Kidney (tissue), 14 donors: ENCODE measurements around the gene MYL5. TPM values are rescaled to one million over a fixed set of nuclear protein-coding genes. Genes with fewer than 3 reads are reported as not detected.
A peak's percentile ranks its signal among the peaks of the same experiment; 100 is the strongest.

ENCODE experiments used
- DNase-seq, 5 donors: peaks; one replicate each; pipeline ENCODE4 v3.0.0-alpha.2; 2013 to 2020
- FAIRE-seq: peaks from 2 replicates; lab custom pipeline; 2012; peaks lifted over from hg19 to GRCh38; lab: Jason Lieb, UNC
- H3K27ac ChIP-seq, 2 donors: one replicate each; pipeline ENCODE4 v1.7.0; 2013; ENCODE audit warnings: low read depth in 2 of 2, low read length in 2 of 2, inconsistent platforms in 1 of 2
- H3K27me3 ChIP-seq: one replicate; pipeline ENCODE4 v1.7.1; 2013; ENCODE audit warnings: low read length, inconsistent platforms; ENCODE audit not compliant: control insufficient read depth, insufficient read depth
- H3K36me3 ChIP-seq, 3 donors: one replicate each; pipeline versions ENCODE4 v1.7.0 to v1.7.1; 2013; ENCODE audit warnings: low read length in 3 of 3, control low read depth in 1 of 3, inconsistent platforms in 1 of 3; ENCODE audit not compliant: insufficient read depth in 3 of 3, control insufficient read depth in 2 of 3
- H3K4me1 ChIP-seq, 3 donors: one replicate each; pipeline versions ENCODE4 v1.7.0 to v1.7.1; 2013; ENCODE audit warnings: low read length in 3 of 3, inconsistent platforms in 1 of 3, low read depth in 1 of 3; ENCODE audit not compliant: control insufficient read depth in 2 of 3, insufficient read depth in 2 of 3
- H3K4me3 ChIP-seq, 3 donors: one replicate each; pipeline versions ENCODE4 v1.7.0 to v1.8.1; 2013; ENCODE audit warnings: low read length in 3 of 3, control low read depth in 1 of 3, inconsistent platforms in 1 of 3
- H3K9ac ChIP-seq, 3 donors: one replicate each; pipeline versions ENCODE4 v1.7.0 to v1.7.1; 2013; ENCODE audit warnings: low read length in 3 of 3, control low read depth in 1 of 3, inconsistent platforms in 1 of 3
- H3K9me3 ChIP-seq, 3 donors: one replicate each; pipeline versions ENCODE4 v1.7.0 to v1.7.1; 2013; ENCODE audit warnings: low read length in 3 of 3, control low read depth in 1 of 3, inconsistent platforms in 1 of 3; ENCODE audit not compliant: control insufficient read depth in 2 of 3, insufficient read depth in 1 of 3
- CTCF ChIP-seq: IDR thresholded peaks from 3 replicates; pipeline ENCODE4 v1.5.1; 2012; ENCODE audit warnings: mild to moderate bottlenecking, moderate library complexity, borderline replicate concordance; ENCODE audit not compliant: insufficient read depth; ENCODE audit errors: extremely low read depth
- intact Hi-C: fragments of 100-400 bp; cut with DNase I; formaldehyde crosslinking; loops from one replicate; pipeline ENCODE4 v1.11.1; 2022
- polyA plus RNA-seq: library from polyadenylated mRNA; stranded (reverse); fragments of 350-450 nt; fragmentation: Illumina TruSeq; extraction: RNeasy Lipid Tissue Mini Kit (QIAGEN cat#74804); gene quantifications from one replicate; pipeline ENCODE4 v1.2.3, GENCODE V29; 2014; ENCODE audit warnings: low read depth, low replicate concordance; ENCODE audit not compliant: insufficient read depth
- total RNA-seq: library from RNA; stranded (reverse); fragmentation: NEBNext Ultra II Directional; extraction: Animal tissue kit (Norgen Biotek cat#: 25700); gene quantifications from one replicate; pipeline ENCODE4 v1.2.1, GENCODE V29; 2021
- donor health status: control.
- donor health status: control.
- donor health status: control.
- donor health status: control.
- donor health status: control.
- donor health status: DM: yes; HTN: yes; CAD: no.
- donor health status: Normal renal cell carcinoma (clear cell type).

MYL5 gene
- total and polyA plus RNA-seq, 2 donors from 2014 or later: 17.9 to 29.6 TPM

- H3K4me3 ChIP-seq: no peak overlapping the region
- FAIRE-seq (no peak), DNase-seq (peak in 2 of 5 donors; percentile 37 to 63)
- intact Hi-C loops: no loop called here
- peaks cover 0 to 4% (median 2%) of the 10 kb centered on the region in 3 donors for H3K9me3 ChIP-seq
- H3K27me3 ChIP-seq: no peaks in the 10 kb centered on the region
- no peak overlapping the region for H3K27ac ChIP-seq
- peaks cover 0 to 4% (median 0%) of the 10 kb centered on the region in 3 donors for H3K4me1 ChIP-seq
- no peak overlapping the region for H3K9ac ChIP-seq
- H3K36me3 ChIP-seq: no peaks in the 10 kb centered on the region
- TF ChIP-seq CTCF: no peak
Measured at GRCh38 chr4:628821-629635, 45.3 kb upstream of the MYL5 start.

- H3K27me3 ChIP-seq: no peaks in the 10 kb centered on the region
- intact Hi-C loops: no loop called here
- DNase-seq: peak in 2 of 5 donors; percentile 28 to 53
- no peak for FAIRE-seq
- no peak overlapping the region for H3K27ac ChIP-seq
- no peak overlapping the region for H3K9ac ChIP-seq
- peaks cover 0 to 4% (median 2%) of the 10 kb centered on the region in 3 donors for H3K9me3 ChIP-seq
- no peak for TF ChIP-seq CTCF
- H3K4me3 ChIP-seq: no peak overlapping the region
- H3K36me3 ChIP-seq: no peaks in the 10 kb centered on the region
- H3K4me1 ChIP-seq: peaks cover 0 to 4% (median 0%) of the 10 kb centered on the region in 3 donors
Measured at GRCh38 chr4:629636-629914, 44.8 kb upstream of the MYL5 start.

GRCh38 chr4:629915-630641 is 44.3 kb upstream of the MYL5 start:
- Histone ChIP-seq H3K27ac (no peak overlapping the region), H3K9ac (no peak overlapping the region), H3K4me1 (peaks cover 0 to 2% (median 0%) of the 10 kb centered on the region in 3 donors), H3K9me3 (peaks cover 0 to 4% (median 2%) of the 10 kb centered on the region in 3 donors), H3K4me3 (no peak overlapping the region), H3K36me3 (no peaks in the 10 kb centered on the region), H3K27me3 (no peaks in the 10 kb centered on the region)
- FAIRE-seq: no peak
- no peak for TF ChIP-seq CTCF
- intact Hi-C loops: no loop called here
- DNase-seq: peak in 2 of 5 donors; percentile 31 to 41
